Activated CD8-positive, alpha-beta memory T cell treated with anti-CD3 and anti-CD28 coated beads for 36 hours (primary cell): ENCODE data around the gene DEGS2. TPM values are rescaled to one million over a fixed set of nuclear protein-coding genes. Genes with fewer than 3 reads are reported as not detected.

Experiments used
- CTCF ChIA-PET: fragments of 350-600 bp; sonication (Branson Sonifier 250); formaldehyde crosslinking; loops from one replicate; lab custom pipeline; 2021; ENCODE audit warnings: antibody characterized with exemption; lab: Charles Lee
- POLR2A ChIA-PET: fragments of 350-600 bp; sonication (Branson Sonifier 250); formaldehyde crosslinking; loops from one replicate; lab custom pipeline; 2021; ENCODE audit warnings: antibody characterized with exemption; lab: Charles Lee
- total RNA-seq, 2 experiments: library from RNA; stranded (reverse); gene quantifications; one replicate each; pipeline ENCODE4 v1.2.3, GENCODE V29; 2021

DEGS2 gene
- total RNA-seq, 2 experiments from 2014 or later: 0.23 to 1.3 TPM

- ChIA-PET POLR2A (no interaction called here), CTCF (interaction anchor here (0.9 to 1.8 kb wide), 9 partner anchors 9 to 157 kb away, joined by 3 to 9 read pairs (median 4); no protein-coding TSS in a partner anchor)
Observed at GRCh38 chr14:100155756-100156616, 3.5 kb downstream of the DEGS2 start.

GRCh38 chr14:100155049-100155621, 4.3 kb downstream of the DEGS2 start:
- POLR2A ChIA-PET: no interaction called here

GRCh38 chr14:100153560-100153959, 5.9 kb downstream of the DEGS2 start:
- ChIA-PET POLR2A (no interaction called here), CTCF (interaction anchor here (0.6 kb wide), 1 partner anchor 49 kb away, joined by 3 read pairs; no protein-coding TSS in a partner anchor)

More at GRCh38 chr14:100155049-100155621, 4.3 kb downstream of the DEGS2 start:
- CTCF ChIA-PET: interaction anchor here (0.9 to 1.7 kb wide), 9 partner anchors 8 to 325 kb away, joined by 3 to 9 read pairs (median 4); no protein-coding TSS in a partner anchor

- ChIA-PET CTCF (no interaction called here), POLR2A (no interaction called here)
Observed at GRCh38 chr14:100152091-100152490, 7.4 kb downstream of the DEGS2 start.

- POLR2A ChIA-PET: no interaction called here
- CTCF ChIA-PET: interaction anchor here (1.7 kb wide), 1 partner anchor 43 kb away, joined by 4 read pairs; no protein-coding TSS in a partner anchor
Observed at GRCh38 chr14:100150932-100151587, 8.4 kb downstream of the DEGS2 start.

GRCh38 chr14:100149851-100150611, 9.4 kb downstream of the DEGS2 start:
- ChIA-PET CTCF (interaction anchor here (0.8 to 1.7 kb wide), 2 partner anchors 42 to 229 kb away, joined by 3 to 4 read pairs; no protein-coding TSS in a partner anchor), POLR2A (no interaction called here)

GRCh38 chr14:100148837-100149731, 10.4 kb downstream of the DEGS2 start:
- ChIA-PET CTCF (no interaction called here), POLR2A (no interaction called here)

- ChIA-PET POLR2A (no interaction called here), CTCF (interaction anchor here (0.7 to 2.9 kb wide), 3 partner anchors 7 to 45 kb away, joined by 4 to 9 read pairs (median 9); no protein-coding TSS in a partner anchor)
Observed at GRCh38 chr14:100147691-100148464, 11.6 kb downstream of the DEGS2 start.

GRCh38 chr14:100147181-100147631, 12.2 kb downstream of the DEGS2 start:
- ChIA-PET POLR2A (no interaction called here), CTCF (interaction anchor here (0.7 to 2.9 kb wide), 3 partner anchors 8 to 46 kb away, joined by 4 to 9 read pairs (median 9); no protein-coding TSS in a partner anchor)

GRCh38 chr14:100146531-100147091, 12.8 kb downstream of the DEGS2 start:
- ChIA-PET POLR2A (interaction anchor here (0.6 kb wide), 1 partner anchor 40 kb away, joined by 8 read pairs; no protein-coding TSS in a partner anchor), CTCF (interaction anchor here (0.7 to 2.9 kb wide), 4 partner anchors 9 to 47 kb away, joined by 4 to 9 read pairs (median 7); no protein-coding TSS in a partner anchor)

GRCh38 chr14:100145682-100146464, 13.6 kb downstream of the DEGS2 start:
- ChIA-PET POLR2A (interaction anchor here (0.5 to 0.6 kb wide), 2 partner anchors 12 to 41 kb away, joined by 6 to 8 read pairs; no protein-coding TSS in a partner anchor), CTCF (interaction anchor here (1.1 to 2.9 kb wide), 3 partner anchors 9 to 47 kb away, joined by 5 to 9 read pairs (median 9); no protein-coding TSS in a partner anchor)

- ChIA-PET POLR2A (no interaction called here), CTCF (no interaction called here)
Observed at GRCh38 chr14:100144996-100145646, 14.3 kb downstream of the DEGS2 start.

GRCh38 chr14:100144645-100144995, 14.8 kb downstream of the DEGS2 start:
- CTCF ChIA-PET: no interaction called here
- POLR2A ChIA-PET: interaction anchor here (0.5 kb wide), 1 partner anchor 40 kb away, joined by 5 read pairs; no protein-coding TSS in a partner anchor

GRCh38 chr14:100143934-100144333, 15.5 kb downstream of the DEGS2 start:
- POLR2A ChIA-PET: interaction anchor here (0.5 kb wide), 1 partner anchor 39 kb away, joined by 5 read pairs; no protein-coding TSS in a partner anchor

GRCh38 chr14:100143523-100143922, 15.9 kb downstream of the DEGS2 start:
- POLR2A ChIA-PET: no interaction called here
- CTCF ChIA-PET: interaction anchor here (1.1 kb wide), 1 partner anchor 49 kb away, joined by 4 read pairs; no protein-coding TSS in a partner anchor

More at GRCh38 chr14:100143934-100144333, 15.5 kb downstream of the DEGS2 start:
- CTCF ChIA-PET: interaction anchor here (1.1 kb wide), 1 partner anchor 49 kb away, joined by 4 read pairs; no protein-coding TSS in a partner anchor
